ENCODE results near the gene SNX33.

SNX33 gene

GRCh38 chr15:75663931-75664421 lies 16.3 kb downstream of the SNX33 start:
- TF ChIP-seq REST (IDR thresholded peaks at IDR 0.05; ENCODE audit: low read depth) = no peak
- TF ChIP-seq YY1 (IDR thresholded peaks at IDR 0.05; ENCODE audit: low read depth) = no peak
- no peak for TF ChIP-seq FOXM1 (IDR thresholded peaks at IDR 0.05; ENCODE audit: borderline replicate concordance, low read depth)
- no peak for TF ChIP-seq TAF1 (IDR thresholded peaks at IDR 0.05; ENCODE audit: low read depth)
- no peak for TF ChIP-seq CEBPB (IDR thresholded peaks at IDR 0.05)
- no peak for TF ChIP-seq EP300 (IDR thresholded peaks at IDR 0.05; ENCODE audit: borderline replicate concordance)
- TF ChIP-seq EGR1 (IDR thresholded peaks at IDR 0.05) = no peak
- no peak for TF ChIP-seq USF1 (IDR thresholded peaks at IDR 0.05)
- no peak for TF ChIP-seq MAX (IDR thresholded peaks at IDR 0.05)
- TF ChIP-seq NFIC (IDR thresholded peaks at IDR 0.05) = no peak
- TF ChIP-seq ZBTB7A (IDR thresholded peaks at IDR 0.05; ENCODE audit: low read depth) = no peak

GRCh38 chr15:75666823-75667501 lies 19.2 kb downstream of the SNX33 start:
- peak; percentile 91 for TF ChIP-seq TEAD4 (IDR thresholded peaks at IDR 0.05)
- TF ChIP-seq TAF1 (IDR thresholded peaks at IDR 0.05; ENCODE audit: low read depth) = no peak
- TF ChIP-seq NFIC (IDR thresholded peaks at IDR 0.05) = peak; percentile 36; the same call in 1 of the 2 replicates
- TF ChIP-seq EGR1 (IDR thresholded peaks at IDR 0.05) = no peak
- no peak for TF ChIP-seq CEBPB (IDR thresholded peaks at IDR 0.05)
- peak; percentile 97 for TF ChIP-seq MAX (IDR thresholded peaks at IDR 0.05)
- TF ChIP-seq TCF12 (IDR thresholded peaks at IDR 0.05; ENCODE audit: low read depth) = peak; percentile 89
- peak; percentile 75; the same call in 1 of the 2 replicates for TF ChIP-seq EP300 (IDR thresholded peaks at IDR 0.05; ENCODE audit: borderline replicate concordance)
- peak; percentile 26; the same call in 1 of the 2 replicates for TF ChIP-seq USF1 (IDR thresholded peaks at IDR 0.05)

- TF ChIP-seq EP300 (IDR thresholded peaks at IDR 0.05; ENCODE audit: borderline replicate concordance) (peak; percentile 28; the same call in 1 of the 2 replicates), MAX (IDR thresholded peaks at IDR 0.05) (peak; percentile 28; the same call in 1 of the 2 replicates), NFIC (IDR thresholded peaks at IDR 0.05) (no peak), TCF12 (IDR thresholded peaks at IDR 0.05; ENCODE audit: low read depth) (peak; percentile 70)
Measured at GRCh38 chr15:75669191-75669878, 21.6 kb downstream of the SNX33 start.

- TF ChIP-seq USF1 (IDR thresholded peaks at IDR 0.05) (no peak), TEAD4 (IDR thresholded peaks at IDR 0.05) (no peak), FOXM1 (IDR thresholded peaks at IDR 0.05; ENCODE audit: borderline replicate concordance, low read depth) (no peak), EP300 (IDR thresholded peaks at IDR 0.05; ENCODE audit: borderline replicate concordance) (no peak), NFIC (IDR thresholded peaks at IDR 0.05) (no peak), TAF1 (IDR thresholded peaks at IDR 0.05; ENCODE audit: low read depth) (no peak)
Measured at GRCh38 chr15:75669879-75670212, 22.1 kb downstream of the SNX33 start.

- no peak for TF ChIP-seq CEBPB (IDR thresholded peaks at IDR 0.05)
Measured at GRCh38 chr15:75671730-75672602, 24.3 kb downstream of the SNX33 start.

GRCh38 chr15:75672646-75673425 lies 25.1 kb downstream of the SNX33 start:
- TF ChIP-seq YY1 (IDR thresholded peaks at IDR 0.05; ENCODE audit: low read depth) (no peak), MAX (IDR thresholded peaks at IDR 0.05) (no peak), NFIC (IDR thresholded peaks at IDR 0.05) (peak; percentile 53), FOXM1 (IDR thresholded peaks at IDR 0.05; ENCODE audit: borderline replicate concordance, low read depth) (no peak), CREB1 (IDR thresholded peaks at IDR 0.05; ENCODE audit: low read depth) (no peak), EGR1 (IDR thresholded peaks at IDR 0.05) (0 out of 2 replicates have a peak, but pooled peaks have one; percentile 12)

Measured in Ishikawa (cell line).